Hippocampal formation (tissue), 2 donors: ENCODE results near the gene FAM180B.
"Not testable (repeated sequence)": the region's sequence is repeated elsewhere in the genome, so short reads cannot be mapped to it uniquely, and the experiment has no call there.

Experiments
- DNase-seq, 2 donors: peaks; one replicate each; lab custom pipeline; 2025; lab: John Stamatoyannopoulos, UW

Gene FAM180B, protein sequence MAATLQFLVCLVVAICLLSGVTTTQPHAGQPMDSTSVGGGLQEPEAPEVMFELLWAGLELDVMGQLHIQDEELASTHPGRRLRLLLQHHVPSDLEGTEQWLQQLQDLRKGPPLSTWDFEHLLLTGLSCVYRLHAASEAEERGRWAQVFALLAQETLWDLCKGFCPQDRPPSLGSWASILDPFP

GRCh38 chr11:47586098-47586855 is at the start of gene FAM180B:
TSS of gene FAM180B (plus strand) at chr11:47586678. CDS start at chr11:47586769, 91 bp downstream.
- DNase-seq: no peak

- no peak for DNase-seq
Observed at GRCh38 chr11:47536915-47537314, 49.6 kb upstream of the FAM180B start.

DNA sequence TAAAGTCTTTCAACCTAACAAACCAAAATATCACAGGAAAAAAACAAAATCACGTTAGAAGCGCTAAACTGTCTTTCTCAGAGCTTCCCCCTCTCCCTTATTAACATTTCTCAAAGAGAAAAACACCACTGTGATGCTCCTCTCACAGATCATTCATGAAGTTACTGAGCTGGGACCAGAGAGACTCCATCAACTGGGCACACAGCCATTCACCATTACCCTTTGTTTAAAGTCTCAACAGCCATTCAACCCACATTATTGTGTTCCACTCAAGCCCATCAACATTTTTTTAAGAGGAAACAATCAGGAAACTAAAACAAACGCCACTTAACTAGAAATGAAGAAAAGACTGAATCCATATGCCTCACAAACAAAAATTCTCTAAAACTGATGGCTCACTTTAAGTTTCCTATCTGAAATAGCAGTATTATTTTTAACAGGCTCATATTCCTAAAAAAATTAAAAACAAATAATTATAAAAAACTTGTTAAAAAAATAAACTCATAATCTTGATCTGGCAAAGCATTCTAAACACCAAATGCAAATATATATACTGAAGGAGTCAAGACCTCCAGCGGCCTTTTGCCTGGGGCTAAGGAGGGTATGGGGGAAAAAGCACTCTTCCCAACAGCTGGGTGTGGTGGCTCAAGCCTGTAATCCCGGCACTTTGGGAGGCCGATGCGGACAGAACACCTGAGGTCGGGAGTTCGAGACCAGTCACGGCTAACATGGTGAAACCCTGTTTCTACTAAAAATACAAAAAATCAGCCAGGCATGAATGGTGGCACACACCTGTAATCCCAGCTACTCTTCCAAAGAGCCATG is 47.5 kb upstream of the FAM180B start:
- DNase-seq: peak; percentile 17 to 58

DNA sequence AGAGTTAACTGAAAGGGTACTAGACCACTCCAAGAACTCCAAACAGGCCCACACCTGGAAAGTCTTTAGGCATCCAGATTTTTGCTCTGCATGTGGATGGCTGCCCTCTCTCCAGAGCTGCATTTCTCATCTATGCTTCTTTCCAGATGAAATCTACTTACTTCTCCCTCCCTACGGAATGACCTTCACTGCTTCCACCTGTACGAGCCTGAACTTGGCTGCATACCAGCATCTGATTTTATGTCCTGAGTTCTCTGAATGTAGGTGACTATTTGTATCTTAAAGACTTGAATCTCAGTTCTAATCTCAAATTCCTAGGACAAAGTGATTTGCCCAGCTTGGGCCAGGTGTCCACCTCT is 46.8 kb upstream of the FAM180B start:
- DNase-seq: no peak

DNA sequence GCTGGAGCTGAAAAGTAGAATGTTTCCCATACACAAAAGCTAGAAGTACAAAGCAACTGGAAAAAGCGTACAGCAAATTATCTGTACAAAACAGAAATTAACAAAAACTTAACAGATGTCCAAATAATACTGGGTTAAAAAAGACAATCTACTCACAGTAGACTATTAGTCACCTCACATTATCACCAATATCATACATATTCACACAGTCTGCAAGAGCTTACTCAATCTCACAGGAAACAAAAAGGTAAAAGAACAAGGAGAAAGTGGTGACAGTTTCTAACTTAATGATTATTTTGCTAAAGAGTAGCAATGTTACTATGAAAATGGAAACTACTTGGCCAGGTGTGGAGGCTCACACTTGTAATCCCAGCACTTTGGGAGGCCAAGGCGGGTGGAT is 45.4 kb upstream of the FAM180B start:
- no peak for DNase-seq

DNA sequence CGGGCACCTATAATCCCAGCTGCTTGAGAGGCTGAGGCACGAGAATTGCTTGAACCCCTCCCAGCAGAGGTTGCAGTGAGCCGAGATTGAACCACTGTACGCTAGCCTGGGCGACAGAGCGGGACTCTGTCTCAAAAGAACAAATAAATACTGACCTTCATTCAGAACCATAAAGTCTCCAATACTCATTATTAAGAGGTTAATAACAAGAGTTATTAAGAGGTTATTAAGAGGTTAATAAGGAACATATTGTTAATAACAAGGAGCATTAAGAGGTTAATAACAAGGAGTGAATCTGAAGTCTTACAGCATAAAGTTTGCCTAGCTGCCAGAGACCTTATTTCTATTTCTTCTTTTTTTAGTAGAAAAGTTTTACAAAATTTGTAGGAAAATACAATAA is 41.2 kb upstream of the FAM180B start:
- DNase-seq: no peak

DNA sequence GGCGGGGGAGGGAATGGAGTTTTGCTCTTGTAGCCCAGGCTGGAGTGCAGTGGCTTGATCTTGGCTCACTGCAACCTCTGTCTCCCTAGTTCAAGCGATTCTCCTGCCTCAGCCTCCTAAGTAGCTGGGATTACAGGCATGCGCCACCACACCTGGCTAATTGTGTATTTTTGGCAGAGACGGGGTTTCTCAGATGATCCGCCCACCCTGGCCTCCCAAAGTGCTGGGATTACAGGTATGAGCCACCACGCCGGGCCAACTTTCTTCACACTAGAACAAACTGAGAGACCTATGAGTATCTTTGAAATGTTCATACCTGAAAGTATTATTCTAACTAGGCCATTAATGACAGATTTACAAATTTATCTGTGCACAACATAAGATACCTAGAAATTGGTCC is 40.2 kb upstream of the FAM180B start:
- DNase-seq: not testable (repeated sequence)

DNA sequence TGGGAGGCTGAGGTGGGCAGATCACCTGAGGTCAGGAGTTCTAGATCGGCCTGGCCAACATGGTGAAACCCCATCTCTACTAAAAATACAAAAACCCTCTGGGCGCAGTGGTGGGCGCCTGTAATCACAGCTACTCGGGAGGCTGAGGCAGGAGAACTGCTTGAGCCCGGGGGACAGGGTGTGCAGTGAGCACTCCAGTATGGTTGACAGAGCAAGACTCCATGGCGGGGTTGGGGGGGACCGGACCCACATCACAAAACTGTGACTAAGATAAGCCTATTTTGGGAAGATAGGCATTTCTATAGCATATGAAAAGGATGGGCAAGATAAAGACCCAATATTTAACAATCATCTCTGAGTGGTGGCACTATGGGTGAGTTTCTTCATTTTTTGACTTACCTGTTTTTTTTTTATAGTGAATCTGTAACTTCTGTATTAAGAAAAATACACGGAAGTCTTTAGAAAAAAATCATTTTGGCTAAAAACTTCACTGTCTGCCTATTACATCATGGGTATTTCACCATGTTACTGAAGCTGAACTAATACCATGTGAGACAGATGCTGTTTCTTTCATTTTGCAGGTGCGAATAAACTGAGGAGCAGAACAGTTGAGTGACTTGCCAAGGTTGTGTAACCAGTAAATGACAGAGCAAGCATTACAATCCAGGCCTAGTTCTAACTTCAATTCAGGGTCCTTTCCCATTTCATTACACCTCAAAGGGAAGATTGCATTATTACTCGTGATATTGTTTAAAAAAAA is 36.0 kb upstream of the FAM180B start:
- DNase-seq: no peak

GRCh38 chr11:47551086-47551485 is 35.4 kb upstream of the FAM180B start:
- DNase-seq: no peak

DNA sequence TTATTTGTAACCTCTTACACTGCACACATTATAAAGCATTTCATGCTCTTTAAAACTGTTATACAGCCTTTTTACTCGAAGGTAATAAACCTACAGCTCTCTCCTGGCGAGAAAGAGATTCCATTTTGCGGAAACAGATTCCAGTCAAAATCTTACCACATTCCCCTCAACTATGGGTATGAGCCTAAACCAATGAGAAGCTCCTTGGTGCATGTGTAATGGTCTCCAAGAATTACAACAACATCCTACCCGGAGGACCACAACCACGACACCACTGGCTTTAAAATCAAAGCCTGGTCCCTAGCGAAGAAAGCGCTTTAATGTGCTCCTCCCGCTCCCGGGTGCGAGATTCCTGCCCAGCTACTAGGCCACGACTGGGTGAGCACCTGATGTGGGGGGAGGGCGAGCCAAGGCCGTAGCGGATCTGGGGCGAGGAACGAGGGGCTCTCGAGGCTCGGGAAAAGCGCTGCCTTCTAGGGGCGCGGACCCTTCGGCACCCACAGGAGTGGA is 34.4 kb upstream of the FAM180B start:
- no peak for DNase-seq

GRCh38 chr11:47552566-47553405 is 33.7 kb upstream of the FAM180B start, which contains the start of gene CELF1:
TSS of gene CELF1 (minus strand) at chr11:47553132. CDS start at chr11:47499523, 53,609 bp downstream.
- peak; percentile 87 to 91 for DNase-seq

DNA sequence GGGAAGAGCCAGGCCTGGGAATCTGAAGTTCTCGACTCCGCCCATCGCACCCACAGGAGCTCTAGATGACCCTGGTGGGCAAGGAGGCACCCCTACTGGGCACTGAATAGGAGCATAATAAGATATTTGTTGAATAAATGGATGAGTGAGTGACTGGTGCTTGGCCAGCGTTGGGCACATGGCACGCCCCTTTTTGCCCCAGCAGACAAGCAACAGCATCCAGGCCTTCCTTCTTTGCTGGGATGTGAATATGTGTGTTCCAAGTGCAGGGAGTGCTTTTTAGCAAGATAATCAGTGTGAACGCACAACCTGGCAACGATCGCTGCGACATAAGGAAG is 33.1 kb upstream of the FAM180B start:
- no peak for DNase-seq

DNA sequence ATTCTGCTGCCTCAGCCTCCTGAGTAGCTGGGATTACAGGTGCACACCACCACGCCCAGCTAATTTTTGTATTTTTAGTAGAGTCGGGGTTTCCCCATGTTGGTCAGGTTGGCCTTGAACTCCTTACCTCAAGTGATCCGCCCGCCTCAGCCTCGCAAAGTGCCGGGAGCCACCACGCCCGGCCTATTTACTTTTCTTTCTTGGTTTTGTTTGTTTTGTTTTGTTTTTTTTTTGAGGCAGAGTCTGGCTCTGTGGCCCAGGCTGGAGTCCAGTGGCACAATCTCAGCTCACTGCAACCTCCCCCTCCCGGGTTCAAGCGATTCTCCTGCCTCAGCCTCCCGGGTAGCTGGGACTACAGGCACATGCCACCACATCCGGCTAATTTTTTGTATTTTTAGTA is 29.5 kb upstream of the FAM180B start:
- not testable (repeated sequence) for DNase-seq

GRCh38 chr11:47558695-47559094 is 27.8 kb upstream of the FAM180B start:
- no peak for DNase-seq

DNA sequence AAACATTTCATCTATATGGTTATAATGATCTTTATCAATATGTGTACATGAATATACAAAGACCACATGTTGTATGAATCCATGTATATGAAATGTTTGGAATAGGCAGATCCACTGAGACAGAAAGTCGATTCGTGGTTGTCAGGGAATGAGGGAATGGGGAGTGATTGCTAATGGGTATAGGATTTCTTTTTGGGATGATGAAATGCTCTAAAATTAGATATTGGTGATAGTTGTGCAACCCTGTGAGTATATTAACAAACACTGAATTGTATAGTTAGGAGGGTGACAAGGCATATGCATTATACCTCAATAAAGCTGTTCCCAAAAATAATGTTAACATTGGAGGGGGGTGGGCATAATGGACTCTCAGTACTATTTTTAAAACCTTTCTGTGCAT is 26.1 kb upstream of the FAM180B start:
- DNase-seq: no peak

DNA sequence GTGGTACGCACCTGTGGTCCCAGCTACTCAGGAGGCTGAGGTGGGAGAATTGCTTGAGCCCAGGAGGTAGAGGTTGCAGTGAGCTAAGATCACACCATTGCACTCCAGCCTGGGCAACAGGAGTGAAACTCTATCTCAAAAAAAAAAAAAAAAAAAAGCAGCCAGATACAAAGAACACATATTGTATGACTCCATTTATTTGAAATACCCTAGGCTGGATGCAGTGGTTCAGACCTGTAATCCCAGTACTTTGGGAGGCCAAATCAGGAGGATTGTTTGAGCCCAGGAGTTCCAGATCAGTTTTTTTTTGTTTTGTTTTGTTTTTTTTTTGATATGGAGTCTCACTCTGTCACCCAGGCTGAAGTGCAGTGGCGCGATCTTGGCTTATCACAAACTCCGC is 24.1 kb upstream of the FAM180B start:
- DNase-seq: not testable (repeated sequence)

DNA sequence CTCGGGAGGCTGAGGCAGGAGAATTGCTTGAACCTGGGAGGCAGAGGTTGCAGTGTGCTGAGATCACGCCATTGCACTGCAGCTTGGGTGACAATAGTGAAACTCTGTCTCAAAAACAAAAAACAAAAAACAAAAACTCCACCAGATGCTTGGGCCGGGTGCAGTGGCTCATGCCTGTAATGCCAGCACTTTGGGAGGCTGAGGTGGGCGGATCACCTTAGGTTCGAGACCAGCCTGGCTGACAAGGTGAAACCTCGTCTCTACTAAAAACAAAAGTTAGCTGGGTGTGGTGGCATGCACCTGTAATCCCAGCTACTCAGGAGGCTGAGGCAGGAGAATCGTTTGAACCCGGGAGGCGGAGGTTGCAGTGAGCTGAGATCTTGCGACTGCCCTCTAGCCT is 22.1 kb upstream of the FAM180B start:
- not testable (repeated sequence) for DNase-seq

DNA sequence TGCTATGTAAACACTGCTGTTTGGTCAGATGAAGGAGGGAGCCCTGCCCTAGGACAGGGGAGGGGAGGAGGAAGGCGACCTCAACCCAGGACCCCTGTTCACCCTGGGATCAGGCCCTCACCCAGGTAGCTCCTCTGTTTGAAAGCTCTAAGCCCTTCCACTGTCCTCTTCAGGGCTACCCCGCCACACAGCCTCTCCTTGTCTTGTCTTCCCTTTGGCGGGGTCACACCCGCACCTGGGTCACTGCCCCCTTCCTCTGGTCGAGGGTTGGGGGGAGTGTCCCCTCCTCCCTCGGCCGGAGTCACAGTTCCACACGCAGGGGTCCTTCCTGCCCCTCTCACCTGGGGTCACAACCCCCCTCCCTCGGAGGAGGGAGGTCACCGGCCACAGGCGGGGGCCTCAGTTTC is 21.5 kb upstream of the FAM180B start:
- no peak for DNase-seq

DNA sequence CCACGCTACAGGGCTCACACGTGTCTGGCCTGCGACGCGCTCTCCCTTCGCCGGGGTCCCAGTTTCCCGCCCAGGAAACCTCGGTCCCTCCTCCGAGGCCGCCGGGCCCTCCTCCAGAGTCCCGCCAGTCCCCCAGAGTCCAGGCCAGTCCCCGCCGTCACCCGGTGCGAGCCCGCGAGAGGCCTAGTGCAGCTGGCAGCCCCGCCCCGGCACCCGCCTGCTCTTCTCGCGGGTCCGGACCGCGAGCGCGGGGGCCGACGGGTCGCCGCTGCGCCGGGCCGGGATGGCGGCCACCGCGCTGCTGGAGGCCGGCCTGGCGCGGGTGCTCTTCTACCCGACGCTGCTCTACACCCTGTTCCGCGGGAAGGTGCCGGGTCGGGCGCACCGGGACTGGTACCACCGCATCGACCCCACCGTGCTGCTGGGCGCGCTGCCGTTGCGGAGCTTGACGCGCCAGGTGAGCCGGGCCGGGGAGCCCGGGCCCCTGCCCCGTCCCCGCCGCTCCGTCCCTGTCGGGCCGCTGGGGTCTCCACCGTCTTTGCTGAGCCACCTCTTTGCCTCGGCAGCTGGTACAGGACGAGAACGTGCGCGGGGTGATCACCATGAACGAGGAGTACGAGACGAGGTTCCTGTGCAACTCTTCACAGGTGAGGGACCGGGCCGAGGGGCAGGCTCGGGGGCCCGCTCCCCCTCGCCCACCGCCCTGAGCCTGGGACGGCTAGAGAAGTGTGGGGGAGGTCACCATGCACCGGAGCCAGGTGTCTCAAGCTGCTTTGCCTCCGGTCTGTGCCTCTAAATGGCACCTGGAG is 20.9 kb upstream of the FAM180B start, which contains the start of gene PTPMT1:
Gene PTPMT1, plus strand, starts transcription at position 260 of the 809 bp plus-strand sequence. Its CDS starts 24 bp downstream, at position 284.
- DNase-seq: peak; percentile 20 to 40

DNA sequence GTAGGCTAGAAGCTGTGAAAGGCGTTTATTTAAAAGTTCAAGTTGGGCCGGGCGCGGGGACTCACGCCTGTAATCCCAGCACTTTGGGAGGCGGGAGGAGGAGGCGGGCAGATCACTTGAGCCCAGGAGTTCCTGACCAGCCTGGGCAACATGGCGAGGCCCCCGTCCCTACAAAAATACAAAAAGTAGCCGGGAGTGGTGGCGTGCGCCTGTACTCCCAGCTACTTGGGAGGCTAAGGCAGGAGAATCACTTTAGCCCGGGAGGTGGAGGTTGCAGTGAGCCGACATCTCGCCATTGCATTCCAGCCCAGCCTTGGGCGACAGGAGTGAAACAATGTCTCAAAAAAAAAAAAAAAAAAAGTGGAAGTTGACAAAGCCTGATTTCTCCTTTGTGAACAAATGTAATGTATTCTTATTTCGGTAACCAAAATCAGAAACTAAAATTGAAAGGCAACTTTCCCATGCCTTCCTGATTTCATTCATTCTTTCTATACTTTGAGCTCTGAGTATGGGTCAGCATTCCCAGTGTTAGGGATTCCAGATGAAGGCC is 20.3 kb upstream of the FAM180B start:
- DNase-seq: no peak
